HG02870 (cell line): ENCODE measurements around the gene PLCB4.

Experiments used
- ATAC-seq: cut with Tn5 transposase; IDR thresholded peaks from one replicate; pipeline ENCODE4 v1.9.1; 2021; ENCODE audit warnings: mild to moderate bottlenecking, moderate library complexity; ENCODE audit not compliant: unreplicated experiment

Gene PLCB4

DNA sequence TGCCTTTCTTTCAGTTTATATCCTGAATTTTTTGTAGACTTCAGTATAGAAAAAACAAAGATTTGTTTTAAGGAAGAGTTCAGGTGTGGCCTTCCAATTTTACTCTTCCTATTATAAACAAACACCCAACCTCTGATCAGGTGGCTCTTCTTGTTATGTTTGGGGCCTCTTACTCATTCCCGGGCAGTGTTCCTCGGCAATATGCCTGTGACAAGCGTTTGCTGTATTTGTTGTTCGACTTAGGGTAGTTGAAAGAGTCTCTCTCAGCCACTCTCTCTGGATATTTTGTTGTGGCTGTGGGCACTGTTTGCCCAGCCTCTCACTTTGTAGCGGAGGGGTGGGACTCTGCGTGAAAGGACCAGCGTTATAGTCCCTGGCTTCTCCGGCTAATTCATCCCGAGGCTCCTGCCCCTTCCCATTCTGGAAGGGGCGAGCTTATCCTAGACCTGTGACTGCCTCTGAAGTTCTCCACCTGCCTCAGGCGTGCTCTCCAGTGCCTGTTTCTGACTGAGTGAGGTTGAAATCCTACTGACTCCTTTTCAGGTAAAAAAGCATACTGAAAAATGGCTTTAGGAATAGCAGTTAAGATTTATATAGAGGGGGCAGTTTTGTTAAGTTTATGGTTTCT is 97.4 kb downstream of the PLCB4 start:
- no peak for ATAC-seq

- ATAC-seq = no peak
Observed at GRCh38 chr20:9169409-9169808, 100.5 kb downstream of the PLCB4 start.

GRCh38 chr20:9172851-9173250 is 104.0 kb downstream of the PLCB4 start:
- no peak for ATAC-seq

- ATAC-seq = no peak
Observed at GRCh38 chr20:9177278-9177677, 108.4 kb downstream of the PLCB4 start.

DNA sequence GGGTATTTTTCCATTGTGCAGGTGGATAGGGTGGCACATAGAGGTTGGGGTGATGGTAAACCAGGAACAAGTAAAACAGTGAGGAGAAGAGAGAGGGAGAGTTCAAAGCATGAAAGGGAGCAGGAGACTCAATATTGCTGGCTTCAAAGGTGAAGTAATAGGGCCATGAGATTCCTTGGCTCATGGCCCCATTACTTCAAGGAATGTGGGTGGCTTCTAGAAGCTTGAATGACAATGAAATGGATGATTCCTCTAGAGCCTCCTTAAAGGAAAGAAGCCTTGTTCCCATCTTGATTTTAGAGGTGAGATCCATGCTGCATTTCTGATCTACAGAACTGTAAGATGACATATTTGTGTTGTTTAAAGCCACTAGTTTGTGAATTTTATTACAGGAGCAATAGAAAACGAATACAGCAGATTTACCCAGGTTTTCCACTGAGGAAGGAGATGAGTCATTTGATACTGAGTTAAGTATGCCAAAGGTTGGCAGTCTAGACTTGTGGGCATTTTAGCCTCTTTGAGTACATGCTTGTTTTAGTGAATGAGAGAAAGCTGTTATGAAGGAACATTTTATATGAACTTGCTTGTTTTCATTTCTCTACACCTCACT is 110.4 kb downstream of the PLCB4 start:
- no peak for ATAC-seq

- no peak for ATAC-seq
Observed at GRCh38 chr20:9179867-9180266, 111.0 kb downstream of the PLCB4 start.

DNA sequence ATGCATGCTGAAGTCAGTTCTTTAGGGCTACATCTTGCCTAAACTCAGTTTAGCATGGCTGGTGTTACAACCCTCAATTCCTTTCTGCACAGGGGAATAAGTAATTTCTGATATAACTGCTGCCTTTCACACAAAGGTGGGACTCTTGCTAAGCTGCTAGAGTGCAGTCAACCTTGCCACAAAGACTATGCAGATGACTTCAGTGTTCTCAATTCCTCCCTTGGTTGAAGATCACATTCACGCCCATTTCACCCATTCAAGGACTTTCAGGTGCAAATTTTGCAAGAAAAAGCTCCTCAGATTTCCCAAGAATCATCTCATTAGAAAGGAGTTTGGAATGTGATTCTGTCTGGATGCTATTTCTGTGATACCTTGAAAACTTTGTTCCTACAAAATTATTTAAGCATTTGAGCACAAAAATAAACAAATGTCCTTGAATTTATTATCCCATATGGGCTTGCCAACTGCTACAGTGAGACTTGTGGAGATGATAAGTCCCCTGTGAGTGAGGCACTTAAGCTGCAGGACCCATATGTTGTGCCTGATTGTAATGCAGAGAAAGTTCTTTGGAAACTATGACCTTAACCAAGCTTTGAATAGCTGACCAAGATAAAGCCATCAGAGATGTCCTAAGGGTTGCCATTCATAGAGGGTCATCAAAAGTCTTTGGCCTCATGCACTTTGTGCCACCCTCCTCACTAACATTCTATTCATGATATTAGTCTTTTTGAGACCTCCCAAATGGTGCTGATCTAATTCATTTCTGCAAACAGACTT is 111.8 kb downstream of the PLCB4 start:
- no peak for ATAC-seq

DNA sequence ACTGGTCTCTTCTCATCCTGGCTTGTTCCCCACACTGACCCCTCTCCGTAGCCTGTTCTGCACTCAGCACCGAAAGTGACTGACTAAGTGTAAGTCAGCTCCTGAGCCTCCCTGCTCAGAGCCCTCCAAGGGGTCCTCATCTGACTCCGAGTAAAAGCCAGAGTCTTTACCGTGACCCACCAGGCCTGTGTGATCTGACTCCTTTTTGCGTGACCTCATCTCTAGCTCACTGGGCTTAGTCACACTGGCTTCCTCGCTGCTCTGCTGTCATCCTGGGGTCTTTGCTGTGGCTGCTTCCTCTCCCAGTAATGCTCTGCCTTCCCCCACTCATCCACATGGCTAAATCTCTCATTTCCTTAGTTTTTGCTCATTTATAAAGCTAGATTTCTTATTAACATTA is 116.6 kb downstream of the PLCB4 start:
- ATAC-seq = no peak

DNA sequence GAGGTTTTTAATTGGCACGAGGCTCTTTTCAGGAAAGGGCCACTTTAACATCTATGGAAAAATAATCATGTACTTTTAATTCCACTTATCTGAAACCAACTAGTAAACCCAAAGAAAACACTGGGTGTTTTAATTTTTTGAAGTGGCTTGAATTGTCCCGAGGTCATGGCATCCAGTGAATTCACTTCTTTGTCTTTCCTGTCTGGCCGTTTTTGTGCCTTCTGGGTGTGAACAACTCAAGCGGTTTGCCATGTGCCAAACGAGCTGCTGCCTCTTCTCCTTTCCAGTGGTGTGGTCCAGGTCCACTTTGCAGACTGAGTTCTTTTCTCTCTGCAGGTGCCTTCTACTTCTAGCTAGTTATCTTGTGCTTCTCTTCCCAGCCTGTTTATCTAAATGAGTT is 117.5 kb downstream of the PLCB4 start:
- ATAC-seq = no peak

DNA sequence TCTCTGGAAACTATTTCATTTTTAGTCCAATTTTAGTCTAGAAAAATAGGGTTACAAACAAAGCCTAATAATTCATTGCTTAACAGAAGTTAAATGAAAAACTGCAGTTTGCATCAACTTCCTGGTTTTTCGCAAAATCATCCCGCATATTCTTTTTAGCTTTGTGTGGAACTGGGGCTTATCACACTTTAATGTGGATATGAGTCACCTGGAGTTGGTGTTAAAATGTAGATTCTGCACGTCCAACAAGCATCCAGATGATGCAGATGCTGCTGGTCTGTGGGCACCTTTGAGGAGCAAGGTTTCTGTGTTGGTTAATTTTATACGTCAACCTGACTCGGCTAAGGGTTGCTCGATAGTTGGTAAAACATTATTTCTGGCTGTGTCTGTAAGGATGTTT is 126.1 kb downstream of the PLCB4 start:
- ATAC-seq = no peak

DNA sequence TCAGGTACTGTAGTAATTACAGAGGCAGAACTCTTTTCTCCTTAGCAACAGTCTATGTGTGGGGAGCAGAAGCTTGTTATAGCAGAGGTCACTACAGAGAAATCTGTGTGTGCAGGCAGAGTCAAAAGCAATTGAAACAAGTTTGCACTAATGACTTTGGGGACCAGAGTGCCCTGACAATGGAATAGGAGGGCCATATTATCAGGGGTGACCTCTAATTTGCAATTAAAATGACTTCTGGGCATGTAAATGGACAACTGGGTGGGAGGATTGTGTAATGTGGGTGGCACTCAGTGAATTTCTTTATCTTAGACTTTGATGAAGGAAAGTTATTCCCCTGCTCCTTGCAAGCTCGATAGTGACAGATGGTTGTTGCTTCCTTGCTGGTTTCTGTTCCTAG is 127.2 kb downstream of the PLCB4 start:
- no peak for ATAC-seq

GRCh38 chr20:9198460-9198859 is 129.6 kb downstream of the PLCB4 start:
- no peak for ATAC-seq

- ATAC-seq = no peak
Observed at GRCh38 chr20:9200196-9200595, 131.3 kb downstream of the PLCB4 start.

- no peak for ATAC-seq
Observed at GRCh38 chr20:9200620-9201019, 131.7 kb downstream of the PLCB4 start.

DNA sequence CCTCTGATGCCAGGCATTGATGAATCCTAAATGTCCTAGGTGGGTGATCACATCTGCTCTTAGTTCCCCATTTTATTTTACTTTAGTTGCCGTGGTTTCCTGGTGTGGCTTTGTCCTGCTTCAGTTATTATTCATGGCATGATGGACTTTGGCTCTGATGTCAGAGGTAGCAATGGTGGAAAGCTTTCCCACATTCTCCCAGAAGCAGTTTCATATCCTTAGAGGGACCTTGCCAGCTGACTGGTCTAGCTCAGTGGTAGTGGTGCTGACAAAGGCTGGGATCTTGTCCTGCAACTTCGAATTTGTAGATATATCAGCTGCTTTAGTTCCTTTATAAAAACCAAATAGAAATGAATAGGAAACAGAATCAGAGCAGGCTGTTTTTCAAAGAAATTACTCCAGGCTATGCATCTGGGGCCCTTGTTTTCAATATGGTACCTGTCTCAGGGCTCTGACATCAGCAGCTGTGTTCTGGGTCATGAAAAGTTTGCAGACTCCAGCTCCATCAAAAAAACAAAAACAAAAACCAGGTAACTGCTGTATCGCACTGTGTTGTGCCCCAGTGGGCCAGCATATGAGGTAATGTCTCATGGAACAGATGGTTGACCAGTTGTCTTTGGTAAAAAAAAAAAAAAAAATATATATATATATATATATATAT is 133.7 kb downstream of the PLCB4 start:
- ATAC-seq = no peak

DNA sequence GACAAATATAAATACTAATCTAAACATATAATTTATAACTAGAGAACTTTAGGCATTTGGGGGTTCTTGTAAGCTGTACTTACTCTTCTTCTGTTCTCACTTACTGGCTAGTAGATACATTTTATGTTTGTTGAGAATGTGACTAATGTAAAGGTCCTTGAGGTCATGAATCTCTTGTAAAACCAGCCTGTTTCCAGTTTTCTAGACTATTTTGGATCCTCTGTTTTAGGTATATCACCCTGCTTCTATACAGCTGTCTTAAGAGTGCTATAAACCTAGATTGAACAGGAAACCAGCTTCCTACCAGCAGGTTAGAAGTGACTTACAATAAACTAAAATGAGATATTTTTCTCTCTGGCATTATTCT is 134.2 kb downstream of the PLCB4 start:
- ATAC-seq = no peak

DNA sequence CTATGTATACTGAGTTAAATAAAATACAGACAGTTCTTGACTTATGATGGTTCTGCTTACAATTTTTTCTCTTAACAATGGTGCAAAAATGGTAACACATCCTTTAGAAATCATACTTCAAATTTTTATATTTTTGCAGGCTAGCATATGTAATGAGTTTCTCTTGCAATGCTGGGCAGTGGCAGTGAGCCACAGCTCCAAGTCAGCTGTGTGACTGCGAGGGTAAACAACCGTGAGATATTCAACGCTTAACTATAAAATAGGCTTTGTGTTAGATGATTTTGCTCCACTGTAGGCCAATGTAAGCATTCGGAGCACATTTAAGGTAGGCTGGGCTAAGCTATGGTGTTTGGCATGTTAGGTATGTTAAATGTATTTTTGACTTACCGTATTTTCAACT is 136.1 kb downstream of the PLCB4 start:
- no peak for ATAC-seq

- ATAC-seq = no peak
Observed at GRCh38 chr20:9206486-9206885, 137.6 kb downstream of the PLCB4 start.

DNA sequence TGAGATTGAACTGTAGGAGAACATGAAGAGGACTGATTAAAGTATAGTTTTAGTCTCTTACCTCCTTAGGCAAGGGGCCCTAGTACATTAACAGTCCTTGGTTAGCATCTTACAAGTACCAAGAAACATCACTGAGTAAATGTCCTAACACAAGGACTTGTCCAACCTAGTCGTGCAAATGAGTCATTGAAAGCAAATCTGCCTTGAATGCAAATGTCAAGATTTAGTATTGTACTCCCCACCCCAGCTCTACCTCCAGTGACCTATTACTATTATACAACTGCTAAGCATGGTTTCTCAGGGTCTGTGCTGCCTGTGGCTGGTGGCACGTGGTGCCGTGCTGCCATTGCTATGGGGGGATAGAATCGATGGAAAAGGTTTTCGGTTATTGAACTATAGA is 138.4 kb downstream of the PLCB4 start:
- no peak for ATAC-seq

GRCh38 chr20:9210356-9210755 is 141.5 kb downstream of the PLCB4 start:
- no peak for ATAC-seq

DNA sequence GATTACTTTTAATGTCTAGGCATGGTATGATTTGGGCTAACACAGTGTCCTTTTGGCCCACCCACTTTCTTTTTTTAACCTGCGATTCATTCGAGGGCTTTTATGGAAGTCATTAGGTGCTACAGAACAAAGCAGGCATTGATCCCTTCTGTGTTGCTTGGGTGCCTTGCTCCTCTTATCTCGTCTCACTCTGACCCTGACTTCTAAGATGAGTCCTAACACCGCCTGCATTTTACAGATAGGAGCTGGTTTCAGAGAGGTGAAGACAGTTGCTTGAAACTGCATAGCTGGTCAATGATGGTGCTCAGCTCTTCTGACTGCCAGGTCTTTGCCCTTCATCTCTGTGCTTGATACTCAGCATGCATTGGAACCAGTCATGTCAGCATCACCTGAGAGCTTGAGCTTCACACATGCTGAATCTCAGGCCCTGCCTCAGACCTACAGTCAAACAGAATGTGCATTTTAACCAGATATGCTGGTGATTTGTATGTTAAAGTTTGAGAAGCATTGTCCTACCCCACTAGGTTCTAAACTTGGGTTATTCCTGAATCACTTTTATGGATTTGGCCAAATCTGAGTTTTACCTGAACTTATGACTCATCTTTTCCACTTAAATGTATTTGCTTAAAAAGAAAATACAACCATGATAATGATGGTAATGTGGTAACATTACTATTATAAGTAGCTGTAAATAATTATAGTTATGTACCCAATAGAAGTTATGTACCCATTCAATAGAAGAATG is 142.3 kb downstream of the PLCB4 start:
- ATAC-seq = no peak
